Ishikawa (cell line): ENCODE results near the gene TBC1D1.

ENCODE experiments used
- CEBPB ChIP-seq: IDR thresholded peaks from 2 replicates; pipeline ENCODE4 v1.6.1; 2012
- CREB1 ChIP-seq: IDR thresholded peaks from 2 replicates; pipeline ENCODE4 v1.6.1; 2012; ENCODE audit warnings: low read depth
- EGR1 ChIP-seq: IDR thresholded peaks from 2 replicates; pipeline ENCODE4 v1.6.1; 2012
- EP300 ChIP-seq: IDR thresholded peaks from 2 replicates; pipeline ENCODE4 v1.6.1; 2012; ENCODE audit warnings: borderline replicate concordance
- FOXM1 ChIP-seq: IDR thresholded peaks from 2 replicates; pipeline ENCODE4 v1.6.1; 2012; ENCODE audit warnings: low read depth, borderline replicate concordance
- MAX ChIP-seq: IDR thresholded peaks from 2 replicates; pipeline ENCODE4 v1.6.1; 2012
- NFIC ChIP-seq: IDR thresholded peaks from 2 replicates; pipeline ENCODE4 v1.6.1; 2012
- RAD21 ChIP-seq: IDR thresholded peaks from 2 replicates; pipeline ENCODE4 v1.6.1; 2012; ENCODE audit warnings: low read depth
- TAF1 ChIP-seq: IDR thresholded peaks from 2 replicates; pipeline ENCODE4 v1.6.1; 2012; ENCODE audit warnings: low read depth, mild to moderate bottlenecking
- TCF12 ChIP-seq: IDR thresholded peaks from 2 replicates; pipeline ENCODE4 v1.6.1; 2012; ENCODE audit warnings: low read depth
- TEAD4 ChIP-seq: IDR thresholded peaks from 2 replicates; pipeline ENCODE4 v1.6.1; 2012
- YY1 ChIP-seq: IDR thresholded peaks from 2 replicates; pipeline ENCODE4 v1.6.1; 2012; ENCODE audit warnings: low read depth
- ZBTB7A ChIP-seq: IDR thresholded peaks from 2 replicates; pipeline ENCODE4 v1.6.1; 2012; ENCODE audit warnings: low read depth

GRCh38 chr4:37970702-37971101 lies 79.8 kb downstream of the TBC1D1 start:
- TF ChIP-seq EP300, result no peak
- TF ChIP-seq MAX, result peak; percentile 52; the same call in 1 of the 2 replicates
- no peak for TF ChIP-seq YY1
- no peak for TF ChIP-seq NFIC
- TF ChIP-seq ZBTB7A, result no peak
- peak; percentile 31; the same call in 1 of the 2 replicates for TF ChIP-seq RAD21
- TF ChIP-seq TCF12, result no peak
- no peak for TF ChIP-seq CREB1
- no peak for TF ChIP-seq TEAD4
- no peak for TF ChIP-seq EGR1
- TF ChIP-seq CEBPB, result no peak
- TF ChIP-seq FOXM1, result no peak
- TF ChIP-seq TAF1, result no peak
